Keratinocyte (primary cell): ENCODE data around the gene ITGB2. TPM values are rescaled to one million over a fixed set of nuclear protein-coding genes. Genes with fewer than 3 reads are reported as not detected.

Experiments used
- DNase-seq: peaks from one replicate; pipeline ENCODE4 v3.0.0-alpha.2; 2011; ENCODE audit warnings: low read depth, missing footprints, low spot score
- FAIRE-seq: peaks from 2 replicates; lab custom pipeline; 2011; peaks lifted over from hg19 to GRCh38; lab: Jason Lieb, UNC
- H2AFZ ChIP-seq: 2 replicates; pipeline ENCODE4 v1.6.0; 2012; ENCODE audit warnings: low read length, control low read depth, inconsistent platforms; ENCODE audit not compliant: control insufficient read depth
- H3K27ac ChIP-seq: 2 replicates; pipeline ENCODE4 v1.5.1; 2011; ENCODE audit warnings: low read length; ENCODE audit not compliant: control insufficient read depth, insufficient read depth
- H3K27me3 ChIP-seq: 3 replicates; pipeline ENCODE4 v1.6.0; 2011; ENCODE audit warnings: low read length; ENCODE audit not compliant: control insufficient read depth, insufficient read depth; ENCODE audit errors: extremely low read depth
- H3K36me3 ChIP-seq, 2 experiments: 2 replicates in 1 of 2; 3 replicates in 1 of 2; pipeline ENCODE4 v1.5.1; 2011; ENCODE audit warnings: low read length in 2 of 2, mild to moderate bottlenecking in 1 of 2; ENCODE audit not compliant: control insufficient read depth in 2 of 2, insufficient read depth in 2 of 2; ENCODE audit errors: extremely low read depth in 1 of 2
- H3K4me1 ChIP-seq: 3 replicates; pipeline ENCODE4 v1.5.1; 2011; ENCODE audit warnings: low read length; ENCODE audit not compliant: control insufficient read depth, insufficient read depth; ENCODE audit errors: extremely low read depth
- H3K4me2 ChIP-seq: 3 replicates; pipeline ENCODE4 v1.6.0; 2011; ENCODE audit warnings: low read depth, low read length; ENCODE audit not compliant: control insufficient read depth, insufficient read depth; ENCODE audit errors: extremely low read depth
- H3K4me3 ChIP-seq, 3 experiments: fragments of 200-600 bp in 1 of 3; sonication (generic) in 1 of 3; 2 replicates in 2 of 3; 3 replicates in 1 of 3; pipeline ENCODE4 v1.5.1; 2011 to 2016; ENCODE audit warnings: low read length in 3 of 3, mild to moderate bottlenecking in 3 of 3, control low read depth in 2 of 3, inconsistent platforms in 1 of 3, low read depth in 1 of 3, mixed read lengths in 1 of 3, mixed run types in 1 of 3, moderate library complexity in 1 of 3; ENCODE audit not compliant: control insufficient read depth in 2 of 3, insufficient read depth in 2 of 3; ENCODE audit errors: extremely low read depth in 1 of 3
- H3K79me2 ChIP-seq: 2 replicates; pipeline ENCODE4 v1.6.0; 2012; ENCODE audit warnings: low read length; ENCODE audit not compliant: control insufficient read depth, insufficient read depth
- H3K9ac ChIP-seq: 3 replicates; pipeline ENCODE4 v1.6.0; 2011; ENCODE audit warnings: low read length; ENCODE audit not compliant: control insufficient read depth, insufficient read depth; ENCODE audit errors: extremely low read depth
- H3K9me1 ChIP-seq: 3 replicates; pipeline ENCODE4 v1.6.0; 2011; ENCODE audit warnings: low read length; ENCODE audit not compliant: control insufficient read depth, insufficient read depth; ENCODE audit errors: extremely low read depth
- H3K9me3 ChIP-seq: 2 replicates; pipeline ENCODE4 v1.5.1; 2012; ENCODE audit warnings: low read depth, low read length; ENCODE audit not compliant: control insufficient read depth
- H4K20me1 ChIP-seq: 3 replicates; pipeline ENCODE4 v1.6.0; 2011; ENCODE audit warnings: low read length; ENCODE audit not compliant: control insufficient read depth, insufficient read depth; ENCODE audit errors: extremely low read depth
- EZH2 ChIP-seq: IDR thresholded peaks from one replicate; pipeline ENCODE4 v1.6.1; 2012; ENCODE audit warnings: inconsistent platforms, mild to moderate bottlenecking, low read length, moderate library complexity
- dilution Hi-C: fragments of 300-500 bp; cut with MboI; formaldehyde crosslinking; loops from one replicate; pipeline ENCODE4 v1.7.0; 2020; ENCODE audit warnings: low sequenced_read_pairs; ENCODE audit not compliant: extremely low pct_ligation_motif_present
- polyA plus RNA-seq, 5 experiments: library from polyadenylated mRNA; depleted of rRNA in 3 of 5; stranded (reverse) in 3 of 5; stranded (forward) in 1 of 5; unstranded in 1 of 5; fragments of >200 nt; gene quantifications; 1 replicate in 1 of 5; 2 replicates in 3 of 5; 3 replicates in 1 of 5; pipeline versions ENCODE4 v1.2.1 to v1.2.3, GENCODE V29; 2011 to 2012; ENCODE audit warnings: missing spikeins in 2 of 5, low read depth in 1 of 5, low replicate concordance in 1 of 5
- TF ChIP-seq, protein P1 (sequence below), 3 experiments: IDR thresholded peaks in 1 of 3; conservative IDR thresholded peaks in 1 of 3; optimal IDR thresholded peaks in 1 of 3; 2 replicates in 2 of 3; 3 replicates in 1 of 3; pipeline versions ENCODE3 to v1.5.1; 2011; ENCODE audit warnings: low read length in 3 of 3, mild to moderate bottlenecking in 3 of 3, moderate library complexity in 2 of 3, control low read depth in 1 of 3, inconsistent platforms in 1 of 3; ENCODE audit not compliant: insufficient read depth in 2 of 3; ENCODE audit errors: extremely low read depth in 1 of 3

ITGB2 gene
- polyA plus RNA-seq, 1 donor (not counting 4 experiments of a cell fraction or from before 2014, with no cell fraction given): 0.55 TPM

DNA sequence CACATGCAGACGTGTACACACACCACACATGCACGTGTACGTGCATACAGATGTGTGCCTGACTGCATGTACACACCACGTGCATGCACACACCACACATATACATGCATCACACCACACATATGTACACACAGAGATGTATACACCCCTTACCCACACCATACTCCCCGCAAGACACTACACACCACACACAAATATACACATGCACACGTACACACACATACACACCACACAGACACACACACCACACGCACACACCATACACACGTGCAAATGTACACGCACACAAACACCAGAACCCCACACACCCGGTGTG is 9.7 kb downstream of the ITGB2 start:
- Histone ChIP-seq H3K27ac (no peak overlapping the region), H2AFZ (no peak overlapping the region), H3K4me3 (no peak overlapping the region), H3K9ac (peak overlapping the region; percentile 6), H3K4me1 (peaks cover 24% of the 10 kb centered on the region), H3K36me3 (no peaks in the 10 kb centered on the region), H3K9me1 (no peaks in the 10 kb centered on the region), H3K4me2 (peak overlapping the region; percentile 46), H4K20me1 (no peaks in the 10 kb centered on the region), H3K79me2 (no peaks in the 10 kb centered on the region), H3K9me3 (no peaks in the 10 kb centered on the region), H3K27me3 (peaks cover 29% of the 10 kb centered on the region)
- dilution Hi-C loops: no loop called here
- TF ChIP-seq EZH2: no peak
- TF ChIP-seq, protein P1, sequence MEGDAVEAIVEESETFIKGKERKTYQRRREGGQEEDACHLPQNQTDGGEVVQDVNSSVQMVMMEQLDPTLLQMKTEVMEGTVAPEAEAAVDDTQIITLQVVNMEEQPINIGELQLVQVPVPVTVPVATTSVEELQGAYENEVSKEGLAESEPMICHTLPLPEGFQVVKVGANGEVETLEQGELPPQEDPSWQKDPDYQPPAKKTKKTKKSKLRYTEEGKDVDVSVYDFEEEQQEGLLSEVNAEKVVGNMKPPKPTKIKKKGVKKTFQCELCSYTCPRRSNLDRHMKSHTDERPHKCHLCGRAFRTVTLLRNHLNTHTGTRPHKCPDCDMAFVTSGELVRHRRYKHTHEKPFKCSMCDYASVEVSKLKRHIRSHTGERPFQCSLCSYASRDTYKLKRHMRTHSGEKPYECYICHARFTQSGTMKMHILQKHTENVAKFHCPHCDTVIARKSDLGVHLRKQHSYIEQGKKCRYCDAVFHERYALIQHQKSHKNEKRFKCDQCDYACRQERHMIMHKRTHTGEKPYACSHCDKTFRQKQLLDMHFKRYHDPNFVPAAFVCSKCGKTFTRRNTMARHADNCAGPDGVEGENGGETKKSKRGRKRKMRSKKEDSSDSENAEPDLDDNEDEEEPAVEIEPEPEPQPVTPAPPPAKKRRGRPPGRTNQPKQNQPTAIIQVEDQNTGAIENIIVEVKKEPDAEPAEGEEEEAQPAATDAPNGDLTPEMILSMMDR (optimal IDR thresholded peaks at IDR 0.05 in 1 of 3, IDR thresholded peaks at IDR 0.05 in 1 of 3, conservative IDR thresholded peaks at IDR 0.05 in 1 of 3; ENCODE audit: extremely low read depth in 1 of 3, insufficient read depth in 2 of 3, low read length in 3 of 3): no peak
- no peak for DNase-seq
- FAIRE-seq: no peak

DNA sequence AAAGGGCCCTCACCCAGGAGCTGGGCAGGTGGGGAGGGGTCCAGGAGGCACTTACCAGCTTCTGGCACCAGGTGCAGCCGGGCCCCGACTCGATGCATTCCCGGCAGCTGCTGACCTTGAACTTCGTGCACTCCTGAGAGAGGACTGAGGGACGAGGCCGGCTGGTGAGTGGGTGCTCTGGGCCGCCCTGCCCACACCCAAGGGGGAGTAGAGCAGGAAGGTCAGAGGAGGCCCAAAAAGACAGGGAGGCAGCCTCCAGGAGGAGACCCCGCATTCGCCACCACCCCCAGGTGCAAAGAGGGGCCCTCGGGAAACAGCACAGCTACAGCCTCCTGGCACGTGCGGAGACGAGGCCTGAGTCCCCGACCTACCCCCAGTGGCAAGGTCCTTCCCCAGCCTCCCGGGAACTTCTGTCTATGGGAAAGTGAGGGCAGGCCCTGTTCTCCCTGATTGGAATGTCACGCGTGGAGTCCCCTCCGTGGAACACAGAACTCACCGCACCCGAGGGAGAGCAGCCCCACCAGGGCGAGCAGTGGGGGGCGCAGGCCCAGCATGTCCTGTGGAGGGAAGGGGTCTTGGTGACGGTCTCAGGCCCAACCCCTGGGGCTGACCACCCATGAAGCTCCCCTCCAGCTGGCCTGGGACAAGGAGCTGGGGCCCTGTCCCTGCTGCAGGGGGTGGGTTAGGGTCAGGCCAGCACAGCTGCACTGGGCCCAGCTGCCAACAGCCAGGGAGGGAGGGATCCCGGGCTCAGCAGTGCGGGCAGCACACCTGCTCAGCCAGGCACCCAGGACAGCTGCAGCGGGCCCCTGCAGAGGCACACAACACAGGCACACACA is 10.3 kb downstream of the ITGB2 start:
- peaks cover 24% of the 10 kb centered on the region for H3K4me1 ChIP-seq

More for the DNA sequence above, 10.3 kb downstream of the ITGB2 start:
- H3K36me3 ChIP-seq: no peaks in the 10 kb centered on the region
- H3K9me1 ChIP-seq: no peaks in the 10 kb centered on the region
- H3K4me3 ChIP-seq: no peak overlapping the region
- H3K27ac ChIP-seq: no peak overlapping the region
- dilution Hi-C loops: no loop called here
- no peak overlapping the region for H3K9ac ChIP-seq
- no peaks in the 10 kb centered on the region for H4K20me1 ChIP-seq
- no peak for DNase-seq
- TF ChIP-seq, protein P1 (optimal IDR thresholded peaks at IDR 0.05 in 1 of 3, IDR thresholded peaks at IDR 0.05 in 1 of 3, conservative IDR thresholded peaks at IDR 0.05 in 1 of 3; ENCODE audit: extremely low read depth in 1 of 3, insufficient read depth in 2 of 3, low read length in 3 of 3): no peak
- TF ChIP-seq EZH2: no peak
- no peak overlapping the region for H3K4me2 ChIP-seq
- peaks cover 29% of the 10 kb centered on the region for H3K27me3 ChIP-seq
- FAIRE-seq: no peak
- no peaks in the 10 kb centered on the region for H3K79me2 ChIP-seq
- H2AFZ ChIP-seq: no peak overlapping the region
- H3K9me3 ChIP-seq: no peaks in the 10 kb centered on the region
